Mesenchymal stem cell (in vitro differentiated cells and primary cell): ENCODE measurements around the gene RRP36.

Source experiments
- DNase-seq: peaks from one replicate; pipeline ENCODE4 v3.0.0-alpha.2; 2013
- H2AFZ ChIP-seq: one replicate; pipeline ENCODE4 v1.6.1; 2013; ENCODE audit warnings: low read depth, mild to moderate bottlenecking, control low read depth, inconsistent platforms, low read length, moderate library complexity
- H2AK5ac ChIP-seq: 2 replicates; pipeline ENCODE4 v1.6.1; 2013; ENCODE audit warnings: low read length, moderate library complexity, mild to moderate bottlenecking, inconsistent platforms; ENCODE audit not compliant: severe bottlenecking
- H2BK120ac ChIP-seq: one replicate; pipeline ENCODE4 v1.6.1; 2013; ENCODE audit warnings: low read depth, mild to moderate bottlenecking, inconsistent platforms, low read length, moderate library complexity
- H2BK12ac ChIP-seq, 2 experiments: one replicate each; pipeline ENCODE4 v1.6.1; 2013; ENCODE audit warnings: inconsistent platforms in 2 of 2, low read length in 2 of 2, mild to moderate bottlenecking in 2 of 2, moderate library complexity in 2 of 2, control low read depth in 1 of 2
- H2BK15ac ChIP-seq: one replicate; pipeline ENCODE4 v1.6.1; 2013; ENCODE audit warnings: mild to moderate bottlenecking, low read depth, inconsistent platforms; ENCODE audit not compliant: poor library complexity, severe bottlenecking
- H2BK5ac ChIP-seq: 2 replicates; pipeline ENCODE4 v1.6.1; 2013; ENCODE audit warnings: low read depth, mild to moderate bottlenecking, low read length, control low read depth, inconsistent platforms; ENCODE audit not compliant: poor library complexity, severe bottlenecking
- H3K14ac ChIP-seq, 2 experiments: one replicate each; pipeline ENCODE4 v1.6.1; 2013; ENCODE audit warnings: inconsistent platforms in 2 of 2, low read length in 2 of 2, control low read depth in 1 of 2, mild to moderate bottlenecking in 1 of 2, moderate library complexity in 1 of 2
- H3K18ac ChIP-seq, 2 experiments: one replicate each; pipeline ENCODE4 v1.6.1; 2013; ENCODE audit warnings: inconsistent platforms in 2 of 2, low read length in 2 of 2, control low read depth in 1 of 2, low read depth in 1 of 2, mild to moderate bottlenecking in 1 of 2
- H3K23ac ChIP-seq, 2 experiments: one replicate each; pipeline ENCODE4 v1.6.1; 2013; ENCODE audit warnings: inconsistent platforms in 2 of 2, low read length in 2 of 2, mild to moderate bottlenecking in 2 of 2, moderate library complexity in 2 of 2, control low read depth in 1 of 2
- H3K27ac ChIP-seq: 2 replicates; pipeline ENCODE4 v1.5.1; 2013; ENCODE audit warnings: mild to moderate bottlenecking, moderate library complexity, low read length, control low read depth, inconsistent platforms; ENCODE audit not compliant: poor library complexity, severe bottlenecking
- H3K27me3 ChIP-seq, 2 experiments: 2 replicates each; pipeline versions ENCODE4 v1.6.1 to v1.7.0; 2013; ENCODE audit warnings: low read length in 2 of 2, mild to moderate bottlenecking in 2 of 2, moderate library complexity in 2 of 2, control low read depth in 1 of 2, inconsistent platforms in 1 of 2; ENCODE audit not compliant: control insufficient read depth in 1 of 2, insufficient read depth in 1 of 2
- H3K36me3 ChIP-seq, 2 experiments: 2 replicates each; pipeline versions ENCODE4 v1.6.1 to v1.7.0; 2013; ENCODE audit warnings: low read length in 2 of 2, control low read depth in 1 of 2, inconsistent platforms in 1 of 2, low read depth in 1 of 2, mild to moderate bottlenecking in 1 of 2; ENCODE audit not compliant: insufficient read depth in 2 of 2, control insufficient read depth in 1 of 2
- H3K4ac ChIP-seq, 2 experiments: one replicate each; pipeline ENCODE4 v1.6.1; 2013; ENCODE audit warnings: inconsistent platforms in 2 of 2, low read length in 2 of 2, mild to moderate bottlenecking in 2 of 2, moderate library complexity in 2 of 2, control low read depth in 1 of 2, low read depth in 1 of 2
- H3K4me1 ChIP-seq: 2 replicates; pipeline ENCODE4 v1.6.1; 2013; ENCODE audit warnings: low read depth, low read length, control low read depth; ENCODE audit not compliant: control insufficient read depth, insufficient read depth
- H3K4me2 ChIP-seq: 2 replicates; pipeline ENCODE4 v1.6.1; 2013; ENCODE audit warnings: low read length, mild to moderate bottlenecking, inconsistent platforms; ENCODE audit not compliant: poor library complexity, severe bottlenecking
- H3K4me3 ChIP-seq, 2 experiments: 2 replicates each; pipeline versions ENCODE4 v1.5.1 to v1.7.0; 2013; ENCODE audit warnings: low read length in 2 of 2, mild to moderate bottlenecking in 2 of 2, control low read depth in 1 of 2, low read depth in 1 of 2; ENCODE audit not compliant: insufficient read depth in 1 of 2
- H3K79me1 ChIP-seq: replicated peaks from 2 replicates; pipeline ENCODE4 v1.6.1; 2013; ENCODE audit warnings: mild to moderate bottlenecking, control low read depth, low read length, inconsistent platforms; ENCODE audit not compliant: poor library complexity, severe bottlenecking
- H3K9ac ChIP-seq: 2 replicates; pipeline ENCODE4 v1.7.0; 2013; ENCODE audit warnings: mild to moderate bottlenecking, low read length, moderate library complexity
- H3K9me3 ChIP-seq: 2 replicates; pipeline ENCODE4 v1.7.0; 2013; ENCODE audit warnings: mild to moderate bottlenecking, low read length; ENCODE audit not compliant: control insufficient read depth
- H4K8ac ChIP-seq: one replicate; pipeline ENCODE4 v1.6.1; 2013; ENCODE audit warnings: inconsistent platforms, mild to moderate bottlenecking, low read length, moderate library complexity
- H4K91ac ChIP-seq: one replicate; pipeline ENCODE4 v1.6.1; 2013; ENCODE audit warnings: mild to moderate bottlenecking, low read length, inconsistent platforms
- WGBS: methylation state at CpG from one replicate; pipeline ENCODE4 v1.1.7; 2013; ENCODE audit warnings: mixed read lengths; 5-methylcytosine and 5-hydroxymethylcytosine counted together

Gene RRP36

GRCh38 chr6:43059168-43060033 is 38.0 kb downstream of the RRP36 start, which contains the start of the genes KLC4 and MRPL2:
Gene KLC4 (plus strand): TSS chr6:43059631. CDS start chr6:43061336, 1,705 bp downstream.
Gene MRPL2 (minus strand): TSS chr6:43059434. CDS start chr6:43059381, 53 bp downstream.
- peak within 1 kb of the TSS; percentile 64 for H2BK120ac ChIP-seq
- H3K9ac ChIP-seq, result peak within 1 kb of the TSS; percentile 99
- H4K8ac ChIP-seq, result peak within 1 kb of the TSS; percentile 98
- under 1% methylated on average over 59 of the region's 64 CpGs for WGBS
- peak within 1 kb of the TSS; percentile 93 to 99 for H3K4me3 ChIP-seq
- H3K18ac ChIP-seq, result peak within 1 kb of the TSS; percentile 91 to 96
- H3K27me3 ChIP-seq, result no peaks in the 10 kb centered on the region
- peak within 1 kb of the TSS; percentile 95 for H2AFZ ChIP-seq
- H3K79me1 ChIP-seq, result peaks cover 21% of the 10 kb centered on the region
- peak within 1 kb of the TSS in 1 of 2 experiments; percentile 90 for H3K14ac ChIP-seq
- peak within 1 kb of the TSS in 1 of 2 experiments; percentile 26 for H3K23ac ChIP-seq
- H3K4me1 ChIP-seq, result peaks cover 11% of the 10 kb centered on the region
- peak within 1 kb of the TSS; percentile 73 to 89 for H3K4ac ChIP-seq
- peak within 1 kb of the TSS; percentile 90 for H4K91ac ChIP-seq
- peak within 1 kb of the TSS; percentile 86 for H3K4me2 ChIP-seq
- peak within 1 kb of the TSS; percentile 70 for H2BK15ac ChIP-seq
- H2BK12ac ChIP-seq, result peak within 1 kb of the TSS in 1 of 2 experiments; percentile 75
- DNase-seq, result peak; percentile 99
- H2AK5ac ChIP-seq, result peak within 1 kb of the TSS; percentile 59
- no peaks in the 10 kb centered on the region for H3K9me3 ChIP-seq
- peak within 1 kb of the TSS; percentile 40 for H2BK5ac ChIP-seq
- peaks cover 35 to 39% of the 10 kb centered on the region in 2 experiments for H3K36me3 ChIP-seq
- H3K27ac ChIP-seq, result peak within 1 kb of the TSS; percentile 66

GRCh38 chr6:43060034-43060754 is 38.8 kb downstream of the RRP36 start:
- Histone ChIP-seq H2BK120ac (no peak overlapping the region), H3K4me3 (peak overlapping the region; percentile 79 to 99), H3K9ac (peak overlapping the region; percentile 99), H3K9me3 (no peaks in the 10 kb centered on the region), H3K27ac (peak overlapping the region; percentile 45), H2BK12ac (peak overlapping the region in 1 of 2 experiments; percentile 75), H3K4me2 (peak overlapping the region; percentile 86), H2AK5ac (no peak overlapping the region), H4K91ac (peak overlapping the region; percentile 70), H3K79me1 (peaks cover 21% of the 10 kb centered on the region), H3K4ac (peak overlapping the region; percentile 73 to 89), H2AFZ (peak overlapping the region; percentile 95), H2BK5ac (peak overlapping the region; percentile 40), H2BK15ac (peak overlapping the region; percentile 33), H3K18ac (peak overlapping the region; percentile 91 to 96), H3K14ac (peak overlapping the region in 1 of 2 experiments; percentile 90), H3K4me1 (peaks cover 11% of the 10 kb centered on the region), H4K8ac (peak overlapping the region; percentile 94), H3K27me3 (no peaks in the 10 kb centered on the region), H3K23ac (peak overlapping the region in 1 of 2 experiments; percentile 26), H3K36me3 (peaks cover 36 to 40% of the 10 kb centered on the region in 2 experiments)
- 15% methylated on average over 14 of the region's 15 CpGs for WGBS
- no peak for DNase-seq

- no peak overlapping the region for H4K91ac ChIP-seq
- H3K79me1 ChIP-seq, result peaks cover 17% of the 10 kb centered on the region
- peak overlapping the region in 1 of 2 experiments; percentile 61 for H3K4ac ChIP-seq
- no peaks in the 10 kb centered on the region for H3K27me3 ChIP-seq
- no peak overlapping the region for H2BK15ac ChIP-seq
- WGBS, result 88% methylated on average over 12 of the region's 12 CpGs
- H2BK5ac ChIP-seq, result no peak overlapping the region
- H3K9ac ChIP-seq, result peak overlapping the region; percentile 99
- no peak overlapping the region for H3K18ac ChIP-seq
- H2AK5ac ChIP-seq, result no peak overlapping the region
- H4K8ac ChIP-seq, result no peak overlapping the region
- H3K4me3 ChIP-seq, result peak overlapping the region in 1 of 2 experiments; percentile 99
- no peak overlapping the region for H2BK120ac ChIP-seq
- no peak overlapping the region for H3K14ac ChIP-seq
- H3K27ac ChIP-seq, result no peak overlapping the region
- peaks cover 35 to 40% of the 10 kb centered on the region in 2 experiments for H3K36me3 ChIP-seq
- no peak overlapping the region for H3K23ac ChIP-seq
- DNase-seq, result no peak
- H3K4me2 ChIP-seq, result peak overlapping the region; percentile 86
- H3K4me1 ChIP-seq, result peaks cover 11% of the 10 kb centered on the region
- no peaks in the 10 kb centered on the region for H3K9me3 ChIP-seq
- H2BK12ac ChIP-seq, result no peak overlapping the region
- no peak overlapping the region for H2AFZ ChIP-seq
These were observed 39.6 kb downstream of the RRP36 start for GRCh38 chr6:43060755-43061633.
